ENCODE results near the gene USP37.

- TF ChIP-seq CTCF (IDR thresholded peaks at IDR 0.05) (no peak), POLR2A (IDR thresholded peaks at IDR 0.05; ENCODE audit: low read depth) (no peak)
Measured at GRCh38 chr2:218567797-218568189, 358 bp downstream of the USP37 start.

All from esophagus muscularis mucosa (tissue), 3 donors.